NCI-H82 treated with DMSO at 0.1 percent for 48 hours (cell line): ENCODE data around the gene KIF12.

Source experiments
- DNase-seq: peaks from one replicate; lab custom pipeline; 2025; ENCODE audit not compliant: unreplicated experiment; lab: John Stamatoyannopoulos, UW

KIF12 gene

GRCh38 chr9:114107286-114108001, 8.4 kb upstream of the KIF12 start:
- no peak for DNase-seq

GRCh38 chr9:114105236-114105635, 6.1 kb upstream of the KIF12 start:
- no peak for DNase-seq

- DNase-seq, result no peak
Observed at GRCh38 chr9:114102484-114102883, 3.4 kb upstream of the KIF12 start.

- DNase-seq, result no peak
Observed at GRCh38 chr9:114100536-114100935, 1.4 kb upstream of the KIF12 start.

- DNase-seq, result peak; percentile 66
Observed at GRCh38 chr9:114099669-114100270, 678 bp upstream of the KIF12 start.

GRCh38 chr9:114098021-114098935, 814 bp downstream of the KIF12 start:
- DNase-seq, result no peak

- no peak for DNase-seq
Observed at GRCh38 chr9:114097613-114098020, 1.5 kb downstream of the KIF12 start.

- DNase-seq, result no peak
Observed at GRCh38 chr9:114096866-114097612, 2.1 kb downstream of the KIF12 start.

- no peak for DNase-seq
Observed at GRCh38 chr9:114096041-114096511, 3.0 kb downstream of the KIF12 start.

GRCh38 chr9:114094971-114095370, 4.1 kb downstream of the KIF12 start:
- no peak for DNase-seq

GRCh38 chr9:114093761-114094505, 5.2 kb downstream of the KIF12 start:
- no peak for DNase-seq

GRCh38 chr9:114093031-114093471, 6.0 kb downstream of the KIF12 start:
- no peak for DNase-seq

GRCh38 chr9:114092336-114092735, 6.8 kb downstream of the KIF12 start:
- DNase-seq, result no peak

- DNase-seq, result no peak
Observed at GRCh38 chr9:114091711-114092110, 7.4 kb downstream of the KIF12 start.

- DNase-seq, result no peak
Observed at GRCh38 chr9:114090798-114091197, 8.3 kb downstream of the KIF12 start.

- DNase-seq, result no peak
Observed at GRCh38 chr9:114089206-114089840, 9.8 kb downstream of the KIF12 start.

GRCh38 chr9:114088571-114089170, 10.4 kb downstream of the KIF12 start:
- no peak for DNase-seq

- DNase-seq, result no peak
Observed at GRCh38 chr9:114087721-114088120, 11.4 kb downstream of the KIF12 start.

- DNase-seq, result no peak
Observed at GRCh38 chr9:114086607-114087006, 12.5 kb downstream of the KIF12 start.
